ENCODE measurements around the gene PARP3. TPM values are rescaled to one million over a fixed set of nuclear protein-coding genes. Genes with fewer than 3 reads are reported as not detected.

The PARP3 gene
- total and polyA plus RNA-seq, 2 of the 8 experiments (the other 6 are each of a cell fraction or from before 2014, with no cell fraction given) = 1.3 to 1.6 TPM

GRCh38 chr3:51954105-51954504 is 11.9 kb downstream of the PARP3 start (continued):
- TF ChIP-seq EP300 (IDR thresholded peaks at IDR 0.05; ENCODE audit: borderline replicate concordance in 1 of 2, low read depth in 2 of 2, low read length in 2 of 2) = no peak
- TF ChIP-seq POLR2A (IDR thresholded peaks at IDR 0.05; ENCODE audit: control extremely low read depth in 1 of 2, low read depth in 2 of 2, low read length in 2 of 2) = no peak
- TF ChIP-seq MAX (IDR thresholded peaks at IDR 0.05) = no peak
- no peak for TF ChIP-seq HDAC2 (IDR thresholded peaks at IDR 0.05; ENCODE audit: borderline replicate concordance in 1 of 2, low read depth in 2 of 2, low read length in 2 of 2)
